DND-41 (cell line): ENCODE measurements around the gene TAOK1.
"Not testable (repeated sequence)": the region's sequence is repeated elsewhere in the genome, so short reads cannot be mapped to it uniquely, and the experiment has no call there.

ENCODE experiments used
- ATAC-seq: fragments of 200-7000 bp; cut with Tn5 transposase; 3 replicates; pipeline ENCODE4 v1.9.1; 2021; ENCODE audit warnings: low read depth; ENCODE audit not compliant: insufficient read depth
- DNase-seq: peaks from one replicate; pipeline ENCODE4 v3.0.0-alpha.2; 2020
- H2AFZ ChIP-seq: 2 replicates; pipeline ENCODE4 v1.6.0; 2012; ENCODE audit warnings: low read depth, low read length
- H3K27ac ChIP-seq: 2 replicates; pipeline ENCODE4 v1.5.1; 2012; ENCODE audit warnings: low read length, inconsistent platforms
- H3K27me3 ChIP-seq: fragments of 200-600 bp; sonication (generic); 2 replicates; pipeline ENCODE4 v1.6.0; 2012; ENCODE audit warnings: low read length, mild to moderate bottlenecking, inconsistent platforms; ENCODE audit not compliant: insufficient read depth, poor library complexity
- H3K36me3 ChIP-seq: 2 replicates; pipeline ENCODE4 v1.5.1; 2012; ENCODE audit warnings: low read length, inconsistent platforms; ENCODE audit not compliant: insufficient read depth
- H3K4me1 ChIP-seq: 2 replicates; pipeline ENCODE4 v1.5.1; 2012; ENCODE audit warnings: mild to moderate bottlenecking, low read length; ENCODE audit not compliant: insufficient read depth
- H3K4me2 ChIP-seq: 2 replicates; pipeline ENCODE4 v1.6.0; 2012; ENCODE audit warnings: mild to moderate bottlenecking, moderate library complexity, low read length, inconsistent platforms; ENCODE audit not compliant: insufficient read depth
- H3K4me3 ChIP-seq, 2 experiments: fragments of 200-600 bp in 1 of 2; shearing (Covaris generic) in 1 of 2; 2 replicates each; pipeline ENCODE4 v1.5.1; 2012 to 2016; ENCODE audit warnings: inconsistent platforms in 2 of 2, low read length in 2 of 2, mild to moderate bottlenecking in 2 of 2, low read depth in 1 of 2, moderate library complexity in 1 of 2
- H3K79me2 ChIP-seq: 2 replicates; pipeline ENCODE4 v1.6.0; 2012; ENCODE audit warnings: low read length, inconsistent platforms; ENCODE audit not compliant: insufficient read depth
- H3K9ac ChIP-seq: 2 replicates; pipeline ENCODE4 v1.6.0; 2012; ENCODE audit warnings: low read depth, mild to moderate bottlenecking, inconsistent platforms, low read length, moderate library complexity
- H3K9me3 ChIP-seq: 2 replicates; pipeline ENCODE4 v1.5.1; 2012; ENCODE audit warnings: low read length, moderate library complexity, mild to moderate bottlenecking, inconsistent platforms; ENCODE audit not compliant: insufficient read depth, severe bottlenecking
- H4K20me1 ChIP-seq: 2 replicates; pipeline ENCODE4 v1.6.0; 2012; ENCODE audit warnings: low read length; ENCODE audit not compliant: insufficient read depth
- EZH2 ChIP-seq: IDR thresholded peaks from 3 replicates; pipeline ENCODE4 v1.6.1; 2012; ENCODE audit warnings: borderline replicate concordance, low read depth, mild to moderate bottlenecking, moderate library complexity, low read length, inconsistent platforms; ENCODE audit not compliant: severe bottlenecking
- TF ChIP-seq, protein P1 (sequence below): IDR thresholded peaks from 2 replicates; pipeline ENCODE4 v1.5.1; 2012; ENCODE audit warnings: borderline replicate concordance, low read length, moderate library complexity, mild to moderate bottlenecking; ENCODE audit not compliant: poor library complexity, severe bottlenecking; ENCODE audit errors: extremely low read depth

The TAOK1 gene

DNA sequence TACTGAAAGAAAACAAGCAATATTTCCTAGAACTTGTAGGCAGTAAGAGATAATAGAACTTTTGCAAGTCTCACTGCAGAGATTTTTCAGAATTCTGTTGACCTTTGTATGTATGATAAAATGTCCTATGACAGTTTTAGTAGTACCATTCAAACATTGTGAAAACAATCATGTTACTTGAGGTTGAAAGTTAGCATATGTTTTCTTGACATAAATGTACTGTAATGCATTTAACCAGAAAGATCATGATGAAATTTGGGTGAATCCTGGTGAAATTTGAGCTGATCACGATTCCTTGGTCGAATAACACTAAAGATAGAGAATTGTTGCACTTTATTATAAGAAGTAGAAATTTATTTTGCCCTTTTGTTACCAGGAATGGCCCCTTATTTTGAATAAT is 85.7 kb downstream of the TAOK1 start:
- Histone ChIP-seq H3K27me3 (no peaks in the 10 kb centered on the region), H3K4me1 (no peaks in the 10 kb centered on the region), H4K20me1 (no peaks in the 10 kb centered on the region), H3K4me2 (no peak overlapping the region), H3K36me3 (peaks cover 50% of the 10 kb centered on the region), H3K9ac (no peak overlapping the region), H3K27ac (no peak overlapping the region), H3K79me2 (no peaks in the 10 kb centered on the region), H3K9me3 (no peaks in the 10 kb centered on the region), H2AFZ (no peak overlapping the region), H3K4me3 (no peak overlapping the region)
- no peak for DNase-seq
- no peak for ATAC-seq
- TF ChIP-seq, protein P1, sequence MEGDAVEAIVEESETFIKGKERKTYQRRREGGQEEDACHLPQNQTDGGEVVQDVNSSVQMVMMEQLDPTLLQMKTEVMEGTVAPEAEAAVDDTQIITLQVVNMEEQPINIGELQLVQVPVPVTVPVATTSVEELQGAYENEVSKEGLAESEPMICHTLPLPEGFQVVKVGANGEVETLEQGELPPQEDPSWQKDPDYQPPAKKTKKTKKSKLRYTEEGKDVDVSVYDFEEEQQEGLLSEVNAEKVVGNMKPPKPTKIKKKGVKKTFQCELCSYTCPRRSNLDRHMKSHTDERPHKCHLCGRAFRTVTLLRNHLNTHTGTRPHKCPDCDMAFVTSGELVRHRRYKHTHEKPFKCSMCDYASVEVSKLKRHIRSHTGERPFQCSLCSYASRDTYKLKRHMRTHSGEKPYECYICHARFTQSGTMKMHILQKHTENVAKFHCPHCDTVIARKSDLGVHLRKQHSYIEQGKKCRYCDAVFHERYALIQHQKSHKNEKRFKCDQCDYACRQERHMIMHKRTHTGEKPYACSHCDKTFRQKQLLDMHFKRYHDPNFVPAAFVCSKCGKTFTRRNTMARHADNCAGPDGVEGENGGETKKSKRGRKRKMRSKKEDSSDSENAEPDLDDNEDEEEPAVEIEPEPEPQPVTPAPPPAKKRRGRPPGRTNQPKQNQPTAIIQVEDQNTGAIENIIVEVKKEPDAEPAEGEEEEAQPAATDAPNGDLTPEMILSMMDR, result no peak
- no peak for TF ChIP-seq EZH2

DNA sequence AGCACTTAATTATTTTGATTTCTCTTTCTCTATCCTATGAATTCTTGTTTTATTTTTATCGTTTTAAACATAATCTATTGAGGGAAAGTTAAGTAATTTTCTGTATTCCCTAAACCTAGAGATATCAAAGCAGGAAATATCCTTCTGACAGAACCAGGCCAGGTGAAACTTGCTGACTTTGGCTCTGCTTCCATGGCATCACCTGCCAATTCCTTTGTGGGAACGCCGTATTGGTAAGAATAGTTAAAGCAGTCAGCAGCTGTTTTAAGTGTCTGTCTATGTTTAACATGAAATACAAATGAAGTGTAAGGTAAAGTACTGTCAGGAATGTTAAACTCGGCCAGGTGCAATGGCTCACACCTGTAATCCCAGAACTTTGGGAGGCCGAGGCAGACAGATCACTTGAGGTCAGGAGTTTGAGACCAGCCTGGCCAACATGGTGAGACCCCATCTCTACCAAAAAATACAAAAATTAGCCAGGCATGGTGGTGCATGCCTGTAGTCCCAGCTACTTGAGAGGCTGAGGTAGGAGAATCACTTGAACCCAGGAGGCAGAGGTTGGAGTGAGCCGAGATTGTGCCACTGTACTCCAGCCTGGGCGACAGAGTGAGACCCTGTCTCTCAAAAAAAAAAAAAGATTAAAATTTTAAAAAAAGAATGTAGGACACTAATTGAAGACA is 90.2 kb downstream of the TAOK1 start:
- not testable (repeated sequence) for H3K27ac ChIP-seq, ATAC-seq, H4K20me1 ChIP-seq, H3K9ac ChIP-seq, DNase-seq, H3K9me3 ChIP-seq, H3K4me2 ChIP-seq, H3K4me3 ChIP-seq, H3K27me3 ChIP-seq, H3K4me1 ChIP-seq, H3K79me2 ChIP-seq, H2AFZ ChIP-seq
- peaks cover 58% of the 10 kb centered on the region for H3K36me3 ChIP-seq

GRCh38 chr17:29483503-29483902 is 93.3 kb downstream of the TAOK1 start:
- Histone ChIP-seq H3K27me3 (no peaks in the 10 kb centered on the region), H4K20me1 (no peaks in the 10 kb centered on the region), H3K79me2 (no peaks in the 10 kb centered on the region), H3K4me3 (no peak overlapping the region), H3K9ac (no peak overlapping the region), H3K9me3 (no peaks in the 10 kb centered on the region), H3K4me2 (no peak overlapping the region), H3K36me3 (peaks cover 60% of the 10 kb centered on the region), H2AFZ (no peak overlapping the region), H3K4me1 (no peaks in the 10 kb centered on the region), H3K27ac (no peak overlapping the region)
- DNase-seq (no peak), ATAC-seq (no peak)
- TF ChIP-seq, protein P1, result no peak
- TF ChIP-seq EZH2, result no peak

DNA sequence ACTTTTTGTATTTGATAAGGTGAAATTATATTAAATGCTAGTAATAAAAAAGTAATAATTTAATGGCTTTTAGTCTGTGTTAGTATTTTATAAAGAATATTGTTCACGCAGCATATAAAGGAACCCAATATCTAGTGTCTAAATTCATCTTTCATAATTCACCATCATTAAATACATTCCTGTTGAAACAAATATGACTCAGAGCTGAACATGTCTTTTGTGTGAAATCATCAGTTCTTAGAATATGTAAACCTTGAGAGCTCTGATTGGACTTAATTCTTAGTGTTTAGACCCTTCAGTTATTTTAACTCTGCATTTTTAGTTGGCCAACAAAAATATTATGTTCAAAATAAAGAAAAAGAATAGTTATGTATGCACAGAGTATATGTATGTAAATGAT is 104.8 kb downstream of the TAOK1 start:
- ATAC-seq (no peak), DNase-seq (no peak)
- Histone ChIP-seq H2AFZ (no peak overlapping the region), H3K4me2 (no peak overlapping the region), H3K27ac (no peak overlapping the region), H3K27me3 (no peaks in the 10 kb centered on the region), H3K9ac (no peak overlapping the region), H3K79me2 (no peaks in the 10 kb centered on the region), H3K4me3 (no peak overlapping the region), H3K4me1 (no peaks in the 10 kb centered on the region), H4K20me1 (no peaks in the 10 kb centered on the region), H3K9me3 (no peaks in the 10 kb centered on the region), H3K36me3 (peaks cover 84% of the 10 kb centered on the region)
- no peak for TF ChIP-seq EZH2
- TF ChIP-seq, protein P1, result no peak
